NCI-H748 (cell line): ENCODE measurements around the gene EIF2B2.

Experiments used
- DNase-seq: peaks from one replicate; lab custom pipeline; 2025; ENCODE audit not compliant: unreplicated experiment; lab: John Stamatoyannopoulos, UW

EIF2B2 gene

DNA sequence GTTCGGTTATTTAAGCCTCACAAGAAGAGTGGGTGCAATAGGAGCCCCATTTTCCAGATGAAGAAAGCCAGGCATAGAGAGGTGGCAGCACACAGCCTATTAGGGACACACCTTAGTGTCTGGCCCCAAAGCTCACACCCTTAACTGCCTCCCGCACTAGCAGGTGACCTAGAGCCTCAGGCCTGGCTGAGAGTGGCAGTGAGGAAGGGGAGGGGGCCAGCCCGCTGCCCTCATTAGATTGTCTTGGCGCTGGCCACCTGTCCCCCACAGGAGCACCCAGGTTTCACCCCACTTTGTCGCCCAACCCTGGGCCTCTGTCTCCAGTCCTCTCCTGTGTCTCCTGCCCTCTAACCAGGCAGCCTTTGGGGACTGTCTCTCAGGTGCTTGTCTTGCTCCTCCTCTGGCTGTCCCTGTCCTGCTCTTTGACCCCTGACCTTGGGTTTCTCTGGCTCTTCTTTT, 28.8 kb upstream of the EIF2B2 start:
- no peak for DNase-seq

DNA sequence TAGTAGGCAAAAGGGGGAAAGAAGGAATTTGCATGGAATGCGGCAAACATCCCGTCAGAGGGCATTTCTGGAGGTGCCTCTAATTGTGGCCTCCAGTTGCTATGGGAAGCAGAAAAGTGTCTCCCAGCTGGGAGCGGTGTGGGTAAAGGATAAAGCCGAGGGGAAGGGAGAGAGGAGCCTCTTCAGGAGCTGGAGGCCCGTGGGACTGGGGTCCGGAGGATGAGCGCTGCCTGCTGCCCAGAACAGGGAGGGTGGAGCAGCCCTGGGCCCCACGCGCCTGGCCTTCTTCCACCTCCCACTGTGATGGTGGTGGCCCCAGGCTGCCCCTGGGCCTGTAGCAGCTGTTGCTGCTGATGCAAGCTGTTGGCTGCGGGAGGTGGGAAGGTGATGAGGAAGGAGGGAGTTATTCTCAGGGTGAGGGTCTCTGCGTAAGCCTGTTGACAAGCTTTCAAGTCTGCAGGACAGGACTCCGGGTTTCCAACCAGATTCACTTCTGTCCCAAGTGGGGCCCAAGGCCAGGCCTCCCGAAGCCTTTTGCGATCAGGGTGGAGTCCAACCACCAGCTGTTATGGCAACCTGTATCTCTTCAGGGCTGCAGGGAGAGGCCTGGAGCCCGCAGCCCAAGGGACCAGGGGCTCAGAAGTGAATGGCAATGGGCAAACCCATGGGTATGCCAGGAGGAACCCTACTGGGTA, 28.2 kb upstream of the EIF2B2 start:
- no peak for DNase-seq

DNA sequence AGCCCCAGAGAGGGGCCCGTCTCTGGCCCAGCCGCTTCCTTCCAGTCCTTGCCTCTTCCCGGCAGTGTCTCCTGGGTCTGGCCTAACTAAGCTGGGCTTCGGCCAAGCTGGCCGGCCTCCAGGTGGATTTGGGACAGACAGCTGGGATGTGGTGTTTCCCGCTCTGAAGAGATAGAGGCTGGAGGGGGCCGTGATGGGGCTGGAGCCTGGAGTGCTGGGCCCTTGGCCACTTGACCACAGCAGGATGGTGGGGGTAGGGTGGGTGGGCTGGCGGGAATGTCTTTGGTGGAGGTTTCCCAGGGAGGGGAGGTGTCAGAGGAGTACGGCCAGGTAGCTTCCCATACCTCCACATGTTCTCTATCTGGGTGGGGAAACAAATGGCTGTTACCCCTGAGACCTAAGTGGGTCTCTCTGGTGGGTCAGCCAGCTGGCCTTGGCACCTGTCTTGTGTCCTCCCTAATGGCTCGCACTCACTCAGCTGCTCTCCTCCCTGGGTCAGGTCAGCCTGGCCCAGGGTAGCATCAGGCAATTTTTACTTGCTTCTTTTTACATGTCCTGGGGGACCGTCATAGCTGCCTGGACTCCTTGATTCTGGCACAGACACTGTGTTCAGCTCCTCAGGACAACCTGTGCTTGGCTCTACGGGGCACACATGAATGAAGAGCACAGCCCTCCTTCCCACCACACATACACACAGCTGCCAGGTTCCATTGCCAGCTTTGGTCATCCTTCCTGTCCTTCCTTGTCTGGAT, 27.5 kb upstream of the EIF2B2 start:
- no peak for DNase-seq

DNA sequence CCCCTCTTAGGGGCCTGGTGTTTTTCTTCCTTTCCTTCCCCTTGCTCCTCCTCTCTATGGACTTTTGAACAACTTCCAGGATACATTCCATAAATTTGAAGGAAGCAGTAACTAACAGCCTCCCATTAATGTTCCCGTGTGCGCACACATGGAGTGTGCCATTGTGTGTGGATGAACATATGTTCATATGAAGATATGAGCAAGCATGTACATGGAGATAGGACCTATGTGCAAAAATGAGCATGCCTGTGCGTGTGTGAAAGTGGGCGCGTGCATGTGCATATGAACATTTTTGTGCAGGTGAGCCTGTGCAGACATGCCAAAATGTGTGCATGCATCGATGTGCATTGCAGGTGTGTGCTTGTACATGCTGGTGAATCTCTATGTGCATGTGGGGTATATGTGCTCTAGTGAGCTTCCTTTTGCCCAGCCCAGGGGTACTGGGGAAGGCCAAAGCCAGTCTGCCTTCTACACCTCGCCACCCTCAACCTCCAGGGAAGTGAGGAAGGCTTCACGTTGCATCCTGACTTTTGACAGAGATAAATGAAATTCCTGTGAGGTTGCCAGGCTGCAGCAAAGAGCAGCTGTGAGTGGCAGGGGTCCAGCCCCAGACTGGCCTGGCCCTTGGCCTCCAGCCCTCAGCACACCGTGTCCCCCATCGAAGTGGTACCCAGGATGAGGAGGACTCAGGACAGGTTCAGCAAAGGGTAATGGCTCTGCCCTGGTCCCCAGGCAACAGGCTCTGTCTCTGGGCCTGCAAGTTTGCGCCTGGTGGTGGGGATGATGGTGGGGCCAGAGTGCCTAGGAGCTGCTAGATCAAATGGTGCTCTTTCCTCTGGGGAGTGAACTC, 26.2 kb upstream of the EIF2B2 start:
- no peak for DNase-seq

DNA sequence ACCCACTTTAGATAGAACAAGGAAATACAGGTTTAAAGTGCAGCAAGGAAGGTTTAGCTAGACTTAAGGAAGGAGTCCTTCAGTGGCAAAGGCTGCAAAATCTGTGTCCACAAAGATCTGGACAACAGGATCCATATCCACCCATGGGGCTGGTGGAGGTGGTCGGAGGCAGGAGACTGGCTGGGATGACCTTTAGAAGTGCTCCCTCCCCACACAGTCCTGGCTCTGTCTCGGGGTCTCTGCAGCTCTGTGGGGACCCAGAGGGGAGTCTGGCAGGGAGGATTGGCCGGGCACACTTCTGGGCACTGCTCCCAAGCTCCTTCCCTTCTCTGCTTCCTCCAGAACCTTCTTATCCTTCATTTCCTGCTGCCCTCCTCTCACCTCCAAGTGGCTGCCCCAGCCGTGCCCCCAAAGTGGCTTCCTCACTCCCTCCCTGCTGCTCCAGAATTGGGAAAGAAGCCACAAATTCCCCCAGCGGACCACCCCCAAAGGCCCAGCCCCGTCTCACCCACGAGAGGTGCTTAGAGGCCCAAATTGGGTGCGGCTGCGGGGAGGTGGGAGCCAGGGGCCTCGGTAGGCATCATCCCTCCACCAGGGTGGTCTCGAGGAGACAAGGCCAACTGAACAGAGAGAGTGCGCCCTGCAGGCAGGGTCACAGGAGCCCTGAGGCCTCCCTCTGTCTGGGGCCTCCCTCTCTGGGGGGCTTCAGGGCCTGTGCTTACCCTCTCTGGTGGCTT, 25.4 kb upstream of the EIF2B2 start:
- DNase-seq, result no peak

DNA sequence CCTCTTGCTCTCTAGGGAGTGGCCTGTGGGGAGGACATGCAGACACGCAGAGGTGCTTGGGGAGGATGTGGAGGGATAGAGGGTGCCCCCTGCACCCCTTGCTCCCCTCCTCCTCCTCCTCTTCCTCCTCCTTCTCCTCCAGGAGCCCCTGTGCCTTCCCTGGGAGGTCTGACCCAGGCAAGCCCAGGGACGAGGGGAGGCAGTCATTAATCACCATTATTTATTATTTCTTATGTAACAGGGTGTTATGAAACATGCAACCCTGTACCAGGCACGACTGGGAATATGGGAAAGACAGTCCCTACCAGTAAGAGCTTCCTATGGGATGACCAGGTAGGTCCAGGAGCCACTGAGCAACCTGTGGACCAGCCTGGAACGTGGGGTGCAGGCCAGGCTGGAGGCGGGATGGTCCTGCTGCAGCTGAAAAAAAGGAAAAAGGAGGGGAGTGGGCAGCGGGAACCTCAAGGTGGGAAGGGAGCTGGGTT, 24.8 kb upstream of the EIF2B2 start:
- DNase-seq, result no peak

DNA sequence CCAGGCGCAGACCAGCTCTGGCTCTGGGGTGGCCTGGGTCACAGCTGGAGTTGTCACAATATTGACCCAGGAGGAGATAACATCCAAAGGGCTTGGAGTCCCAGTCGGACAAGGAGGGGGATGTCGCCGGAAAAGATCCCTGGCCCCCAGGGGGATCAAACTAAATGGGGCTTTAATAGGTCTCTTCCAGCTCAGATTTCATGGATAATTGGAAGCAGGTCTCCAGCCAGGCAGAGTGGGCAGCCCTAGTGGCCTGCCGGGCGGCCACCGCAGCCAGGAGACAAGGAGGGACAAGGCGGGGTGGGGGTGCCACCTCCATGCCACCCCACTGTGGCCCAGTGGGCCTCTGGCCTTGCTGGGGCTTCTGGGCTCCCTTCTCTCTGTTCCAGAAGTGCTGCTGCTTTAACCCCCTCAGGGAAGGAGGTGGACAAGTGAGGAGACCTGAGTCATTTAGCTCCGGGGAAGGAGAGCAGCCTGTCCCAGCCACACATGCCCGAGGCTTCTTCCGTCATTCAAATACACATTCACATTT, 24.2 kb upstream of the EIF2B2 start:
- DNase-seq, result no peak

DNA sequence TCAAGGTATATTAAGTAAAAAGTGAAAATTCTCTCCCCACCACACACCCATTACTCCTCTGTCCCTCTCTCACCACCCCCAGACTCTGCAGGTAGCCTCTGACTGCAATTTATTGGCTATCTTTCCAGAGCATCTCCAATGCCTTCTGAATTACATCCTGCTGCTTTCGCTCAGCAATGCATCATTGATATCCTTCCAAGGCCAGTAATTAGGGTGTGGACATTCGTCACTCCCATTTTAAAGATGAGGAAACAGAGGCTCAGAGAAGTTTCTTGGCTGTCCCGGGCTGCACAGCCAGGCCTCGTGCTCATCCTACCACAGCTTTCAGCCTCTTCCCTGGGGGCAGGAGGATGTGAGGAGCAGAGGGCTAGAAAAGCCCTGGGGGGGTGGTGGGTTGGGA, 23.7 kb upstream of the EIF2B2 start:
- DNase-seq, result no peak

DNA sequence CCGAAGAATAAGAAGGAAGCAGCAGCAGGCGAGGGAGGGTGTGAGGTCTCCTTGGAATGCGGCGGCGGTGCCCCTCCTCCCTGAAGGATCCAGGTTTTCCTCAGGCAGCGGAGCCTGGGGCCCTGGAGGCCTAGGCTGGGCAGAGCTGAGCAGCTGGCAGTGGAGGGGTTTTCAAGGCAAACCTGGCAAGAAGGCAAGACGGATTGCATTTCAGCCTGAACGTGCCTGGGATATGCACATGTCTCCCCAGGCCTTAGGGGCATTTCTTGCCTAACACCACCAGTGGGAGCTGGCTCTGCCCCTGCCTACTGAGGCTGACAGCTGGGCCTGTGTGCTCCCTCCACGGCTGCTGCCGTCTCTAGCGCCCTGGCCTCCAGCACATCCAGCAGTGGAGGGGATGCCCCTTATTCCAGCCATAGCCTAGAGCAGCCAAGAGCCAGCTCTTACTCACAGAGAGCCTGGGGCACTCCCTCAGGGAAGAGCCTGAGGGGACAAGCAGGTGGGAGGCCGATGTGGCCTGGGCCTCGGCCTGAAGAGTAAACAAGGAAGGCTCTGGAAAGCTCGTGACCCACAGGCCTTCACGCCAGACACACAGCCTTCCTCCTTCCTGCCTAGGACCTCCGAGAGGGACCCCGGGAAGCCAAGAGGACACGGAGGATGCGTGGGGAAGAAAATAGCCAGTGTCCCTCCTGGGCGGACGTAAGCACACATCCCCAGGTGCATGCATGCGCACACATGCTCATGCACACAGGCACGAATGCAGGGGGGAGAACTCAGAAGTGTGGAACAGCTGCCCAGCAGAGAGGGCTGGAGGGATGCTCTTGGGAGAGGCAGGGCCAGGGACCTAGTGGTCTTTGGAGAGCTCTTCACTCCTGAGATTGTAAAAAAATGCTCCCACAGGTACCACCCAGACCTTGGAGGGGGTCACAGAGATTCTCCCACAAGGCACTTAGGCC, 23.0 kb upstream of the EIF2B2 start:
- DNase-seq, result no peak

DNA sequence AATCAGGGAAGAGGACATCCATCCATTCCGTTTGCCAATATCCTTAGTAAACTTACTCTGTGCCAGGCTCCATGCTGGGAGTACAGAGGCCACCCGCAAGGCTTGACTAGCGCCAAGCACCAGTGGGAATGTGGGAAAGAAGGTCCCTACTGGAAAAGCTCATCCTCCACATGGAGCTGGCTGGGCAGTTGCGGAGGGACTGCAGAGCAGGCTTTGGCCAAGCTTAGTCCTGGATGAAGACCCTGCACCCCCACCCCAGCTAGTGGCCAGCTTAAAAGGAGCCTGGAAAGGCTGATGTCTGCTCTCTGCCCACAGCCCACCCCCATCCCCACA, 22.4 kb upstream of the EIF2B2 start:
- peak; percentile 41 for DNase-seq

DNA sequence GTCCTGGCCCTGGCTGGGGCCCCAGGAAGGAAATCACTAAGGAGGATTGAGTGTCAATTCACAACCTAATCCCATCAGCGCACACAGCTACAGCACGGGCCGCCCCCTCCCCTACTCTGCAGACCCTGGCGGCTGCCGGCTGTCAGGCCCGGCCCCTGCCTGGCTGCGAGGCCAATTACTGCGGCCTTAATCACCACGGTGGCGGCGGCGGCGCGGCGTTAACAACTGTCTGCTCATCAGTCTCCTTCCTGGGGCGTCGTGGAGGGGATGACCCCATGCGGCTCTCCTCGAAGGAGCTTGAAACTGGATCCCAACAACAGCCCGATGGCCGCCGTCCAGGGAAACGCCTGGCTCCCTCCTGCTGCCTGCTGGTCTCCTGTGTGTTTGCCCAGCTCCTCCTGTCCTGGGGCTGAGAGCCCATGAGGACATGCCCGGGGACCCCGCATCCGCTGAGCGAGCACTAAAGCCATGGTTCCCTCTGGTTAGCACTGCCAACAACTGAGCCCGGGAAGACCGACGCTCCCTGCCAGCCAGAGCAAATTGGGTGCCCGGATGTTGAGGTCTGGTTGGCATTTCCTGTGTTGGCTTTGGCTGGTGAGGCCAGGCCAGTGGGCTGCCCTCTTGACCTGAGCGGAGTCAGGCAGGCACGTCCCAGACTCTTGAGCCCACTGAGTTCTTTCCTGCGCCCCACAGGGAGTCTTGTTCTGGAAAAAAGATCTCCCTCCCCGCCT, 21.8 kb upstream of the EIF2B2 start:
- peak; percentile 60 for DNase-seq

DNA sequence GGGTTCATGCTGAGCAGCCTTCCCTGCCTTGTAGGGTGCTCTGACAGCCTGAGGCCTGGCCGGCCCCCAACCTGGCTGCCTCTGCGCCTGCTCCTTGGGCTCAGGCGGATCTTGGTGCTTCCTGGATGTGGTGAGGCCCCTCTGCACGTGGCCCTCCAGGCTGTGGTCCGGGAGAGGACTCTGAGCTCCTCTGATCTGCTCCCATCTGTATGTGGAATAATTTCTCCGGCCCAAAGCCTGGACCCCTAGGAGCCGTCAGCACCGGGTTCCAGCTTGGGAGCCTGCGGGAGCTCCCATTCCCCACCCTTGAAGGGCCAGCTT, 21.3 kb upstream of the EIF2B2 start:
- no peak for DNase-seq

DNA sequence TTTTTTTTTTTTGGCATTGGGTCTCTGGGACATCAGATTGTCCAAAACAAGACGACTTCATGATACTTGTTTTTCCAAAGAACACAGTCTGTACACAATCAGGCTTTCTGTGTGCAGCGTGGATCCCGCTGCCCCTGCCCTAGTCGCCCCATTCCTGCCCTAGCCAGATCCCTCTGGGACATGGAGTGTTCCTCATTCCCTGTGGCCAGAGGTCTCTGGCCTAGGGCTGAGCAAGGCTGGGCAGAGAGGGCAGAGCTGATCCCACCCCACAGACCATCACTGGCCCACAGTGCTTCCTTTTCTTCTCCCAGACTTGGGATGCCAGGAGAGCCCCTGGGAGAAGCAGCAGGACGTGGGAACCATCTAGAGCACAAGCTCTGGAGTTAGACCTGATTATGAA, 20.9 kb upstream of the EIF2B2 start:
- DNase-seq, result no peak

DNA sequence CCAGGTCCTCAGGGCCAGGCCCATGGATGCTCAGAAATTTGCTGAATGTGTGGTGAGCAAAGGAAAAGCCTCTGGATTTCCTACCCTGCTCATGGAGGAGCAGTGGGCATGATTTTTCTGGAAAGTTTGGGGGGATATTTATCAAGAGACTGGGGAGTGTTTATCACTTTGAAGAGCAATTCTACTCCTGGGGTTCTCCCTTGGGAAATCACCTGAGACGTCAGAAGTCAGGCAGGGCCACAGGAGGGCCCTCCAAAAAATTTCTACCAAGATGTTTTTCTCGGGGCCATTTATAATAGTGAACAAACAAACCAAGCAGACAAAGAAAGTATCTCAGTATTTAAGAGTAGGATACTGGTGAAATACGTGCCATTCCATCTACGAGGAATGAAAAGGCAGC, 20.1 kb upstream of the EIF2B2 start:
- DNase-seq, result no peak

DNA sequence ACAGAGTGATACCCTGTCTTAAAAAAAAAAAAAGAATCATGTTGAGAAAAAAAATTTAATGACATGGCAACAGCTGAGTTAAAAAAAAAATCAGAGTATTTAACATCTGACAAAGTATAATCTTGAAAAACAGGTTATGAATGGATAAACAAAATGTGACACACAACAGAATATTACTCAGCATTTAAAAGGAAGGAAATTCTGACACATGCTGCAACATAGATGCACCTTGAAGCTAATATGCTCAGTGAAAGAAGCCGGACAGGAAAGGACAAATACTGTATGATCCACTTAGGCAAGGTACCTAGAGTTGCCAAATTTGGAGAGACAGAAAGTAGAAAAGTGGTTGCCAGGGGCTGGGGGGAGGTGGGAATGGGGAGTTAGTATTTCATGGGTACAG, 19.4 kb upstream of the EIF2B2 start:
- DNase-seq, result no peak

DNA sequence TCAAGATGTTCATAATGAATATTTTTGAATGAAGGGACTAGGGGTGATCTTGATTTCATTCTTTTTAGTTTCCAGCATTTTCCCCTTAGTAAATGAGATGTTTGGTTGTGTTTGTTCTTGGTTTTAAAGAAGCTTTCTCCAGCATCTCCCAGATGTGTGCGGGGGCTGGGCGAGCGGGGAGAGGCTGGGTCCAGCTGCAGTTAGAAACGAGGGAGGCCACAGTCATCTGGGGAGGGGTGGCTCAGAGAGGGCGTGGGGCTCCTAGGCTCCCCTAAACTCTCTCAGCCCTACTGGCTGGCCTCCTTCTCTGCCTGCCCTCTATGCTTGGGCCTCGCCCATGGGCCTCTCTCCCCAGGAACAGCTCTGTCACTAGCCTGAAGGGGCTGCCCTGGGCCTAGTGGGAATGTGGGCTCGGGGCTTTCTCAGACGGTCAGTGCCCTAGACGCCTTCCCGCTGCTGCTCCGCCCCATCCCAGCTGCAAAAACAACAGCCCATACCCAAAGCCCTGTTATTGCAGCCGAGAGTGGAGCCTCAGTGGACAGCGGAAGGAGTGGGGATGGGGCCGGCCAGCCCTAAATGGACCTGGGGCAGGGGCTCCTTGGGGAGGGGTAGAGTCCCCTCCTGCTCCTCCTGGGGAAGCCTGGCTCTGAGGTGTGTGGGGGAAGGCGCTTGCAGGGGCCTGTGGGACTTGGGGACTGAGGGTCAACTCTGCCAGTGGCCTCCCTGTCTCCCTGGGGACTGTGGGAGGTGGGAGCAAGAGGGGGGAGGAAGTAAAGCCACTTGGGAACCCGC, 18.3 kb upstream of the EIF2B2 start:
- DNase-seq, result no peak

DNA sequence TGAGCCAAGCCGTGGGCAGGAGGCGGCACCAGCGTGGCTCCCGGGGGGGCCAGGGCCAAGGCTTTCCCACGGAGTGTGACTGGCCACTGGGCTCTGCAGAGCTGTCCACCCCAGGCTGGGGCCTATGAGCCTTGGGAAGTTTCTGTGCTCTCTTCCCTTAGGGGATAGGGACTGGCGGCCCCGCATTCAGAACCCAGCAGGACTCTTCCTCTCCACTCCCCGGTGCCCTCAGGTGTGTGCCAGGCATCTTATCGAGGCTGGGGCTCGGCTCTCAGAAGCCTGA, 17.8 kb upstream of the EIF2B2 start:
- DNase-seq, result no peak

DNA sequence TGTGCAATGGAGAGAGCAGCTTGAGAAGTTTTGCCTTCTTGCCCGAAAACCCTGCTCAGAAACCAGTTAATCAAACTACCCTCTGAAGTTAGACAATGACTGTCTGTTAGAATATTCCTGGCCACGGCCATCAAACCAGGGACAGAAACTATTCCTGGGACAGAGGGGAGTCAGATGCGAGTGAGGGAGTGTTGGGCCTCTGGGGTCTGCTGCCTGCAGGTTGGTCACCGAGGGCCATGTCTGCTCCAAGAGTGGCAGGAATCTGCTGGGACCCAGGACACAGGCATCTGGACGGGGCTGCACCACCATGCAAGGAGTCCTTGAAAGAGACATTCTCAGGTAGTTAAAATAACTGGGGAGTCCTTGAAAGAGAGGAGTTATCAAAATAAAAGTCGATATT, 16.9 kb upstream of the EIF2B2 start:
- no peak for DNase-seq

DNA sequence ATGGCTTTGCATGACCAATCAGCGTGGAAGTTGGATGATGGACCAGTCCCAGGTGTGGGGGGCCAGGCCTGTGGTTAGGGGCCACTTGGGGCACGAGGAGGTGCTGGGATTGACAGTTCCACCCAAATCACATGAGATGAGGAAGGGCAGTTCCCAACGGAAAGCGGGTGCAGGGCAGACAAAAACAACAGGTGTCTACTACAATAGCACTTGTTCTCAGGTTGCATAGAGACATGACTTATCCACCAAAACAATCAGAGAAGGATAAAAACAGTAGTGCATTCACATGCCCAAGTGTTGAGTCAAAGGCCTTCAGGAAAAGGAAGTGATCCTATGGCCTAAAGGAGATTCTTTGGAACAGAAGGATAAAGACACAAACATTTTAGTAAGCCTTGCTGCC, 14.6 kb upstream of the EIF2B2 start:
- DNase-seq, result peak; percentile 94
